Panc1 (cell line): ENCODE results near the gene MUC5B. TPM values are rescaled to one million over a fixed set of nuclear protein-coding genes. Genes with fewer than 3 reads are reported as not detected.

ENCODE experiments used
- ATAC-seq: fragments of 200-7000 bp; cut with Tn5 transposase; 2 replicates; pipeline ENCODE4 v1.9.1; 2020; ENCODE audit warnings: mild to moderate bottlenecking, moderate library complexity
- BruUV-seq: library from RNA; stranded (reverse); fragments of 400-500 nt; replicated peaks from 2 replicates; lab custom pipeline; 2021; lab: Mats Ljungman, UMichigan
- CTCF ChIA-PET: fragments of 300-600 bp; sonication (Branson Sonifier 250); formaldehyde crosslinking; loops from one replicate; lab custom pipeline; 2022; ENCODE audit warnings: antibody characterized with exemption; lab: Charles Lee
- POLR2A ChIA-PET: fragments of 300-600 bp; sonication (Branson Sonifier 250); formaldehyde crosslinking; loops from one replicate; lab custom pipeline; 2022; ENCODE audit warnings: antibody characterized with exemption; lab: Charles Lee
- DNase-seq: peaks from one replicate; pipeline ENCODE4 v3.0.0-alpha.2; 2010; ENCODE audit warnings: low read depth, low spot score
- H3K27ac ChIP-seq: 2 replicates; pipeline ENCODE4 v1.5.1; 2011; ENCODE audit warnings: mild to moderate bottlenecking, low read length, inconsistent platforms
- H3K27me3 ChIP-seq: fragments of 200-500 bp; sonication (Bioruptor generic); 2 replicates; pipeline ENCODE4 v1.6.0; 2014; ENCODE audit warnings: low read length, inconsistent platforms; ENCODE audit not compliant: control insufficient read depth, insufficient read depth
- H3K36me3 ChIP-seq: fragments of 200-500 bp; sonication (Bioruptor generic); 2 replicates; pipeline ENCODE4 v1.5.1; 2014; ENCODE audit warnings: inconsistent platforms, mild to moderate bottlenecking, low read length, moderate library complexity; ENCODE audit not compliant: control insufficient read depth, insufficient read depth
- H3K4me1 ChIP-seq: 2 replicates; pipeline ENCODE4 v1.5.1; 2011; ENCODE audit warnings: inconsistent platforms, mild to moderate bottlenecking, low read length, moderate library complexity; ENCODE audit not compliant: control insufficient read depth, insufficient read depth
- H3K4me3 ChIP-seq, 2 experiments: 2 replicates each; pipeline ENCODE4 v1.5.1; 2011 to 2012; ENCODE audit warnings: low read depth in 2 of 2, low read length in 2 of 2, mild to moderate bottlenecking in 2 of 2, inconsistent platforms in 1 of 2, moderate library complexity in 1 of 2
- H3K9me3 ChIP-seq: fragments of 200-500 bp; sonication (Bioruptor generic); 2 replicates; pipeline ENCODE4 v1.5.1; 2014; ENCODE audit warnings: low read depth, mild to moderate bottlenecking, inconsistent platforms, low read length, moderate library complexity; ENCODE audit not compliant: control insufficient read depth, insufficient read depth
- CTCF ChIP-seq: fragments of 450-650 bp; IDR thresholded peaks from 2 replicates; pipeline ENCODE4 v1.5.1; 2017; ENCODE audit warnings: mild to moderate bottlenecking
- POLR2AphosphoS5 ChIP-seq: IDR thresholded peaks from 2 replicates; pipeline ENCODE4 v1.6.1; 2012; ENCODE audit warnings: mild to moderate bottlenecking, low read depth, low read length, moderate library complexity
- REST ChIP-seq, 2 experiments: IDR thresholded peaks; 2 replicates each; pipeline ENCODE4 v1.6.1; 2011 to 2012; ENCODE audit warnings: low read depth in 2 of 2, control low read depth in 1 of 2, low read length in 1 of 2, mild to moderate bottlenecking in 1 of 2, moderate library complexity in 1 of 2; ENCODE audit not compliant: insufficient read depth in 1 of 2
- SIN3A ChIP-seq: IDR thresholded peaks from 2 replicates; pipeline ENCODE4 v1.6.1; 2012; ENCODE audit warnings: low read depth, mild to moderate bottlenecking, low read length, moderate library complexity, borderline replicate concordance; ENCODE audit not compliant: insufficient read depth
- TCF7L2 ChIP-seq: IDR thresholded peaks from 2 replicates; pipeline ENCODE4 v1.6.1; 2011; ENCODE audit warnings: mild to moderate bottlenecking, low read depth, low read length, inconsistent platforms
- in situ Hi-C: cut with HindIII; loops from 2 replicates; pipeline ENCODE4 v1.10.0; 2016; ENCODE audit warnings: low sequenced_read_pairs, low pct_unique_long_range_greater_than_20kb
- intact Hi-C: fragments of 100-400 bp; cut with micrococcal nuclease; formaldehyde crosslinking; loops from one replicate; pipeline ENCODE4 v1.10.0; 2022; ENCODE audit not compliant: unreplicated experiment
- total RNA-seq: library from RNA; stranded (reverse); gene quantifications from one replicate; pipeline ENCODE4 v1.2.1, GENCODE V29; 2021; ENCODE audit not compliant: unreplicated experiment

Gene MUC5B
- total RNA-seq, 1 experiment from 2014 or later, result 1.2 TPM

GRCh38 chr11:1309498-1310317 is 86.8 kb downstream of the MUC5B start, which contains the start of gene TOLLIP:
TOLLIP (minus strand) TSS chr11:1309632; CDS start chr11:1309498, 134 bp downstream.
- CTCF ChIA-PET, result no interaction called here
- intact Hi-C loops, result loop anchor here (10.0 kb wide), 1 partner anchor 205 kb away; no protein-coding TSS in a partner anchor
- no TSS peak for BruUV-seq

More at GRCh38 chr11:1309498-1310317, 86.8 kb downstream of the MUC5B start, which contains the start of gene TOLLIP:
- Histone ChIP-seq H3K36me3 (no peaks in the 10 kb centered on the region), H3K27me3 (no peaks in the 10 kb centered on the region), H3K27ac (peak within 1 kb of the TSS; percentile 95), H3K9me3 (peaks cover 7% of the 10 kb centered on the region; the same call in 1 of the 2 replicates), H3K4me3 (peak within 1 kb of the TSS; percentile 66 to 76), H3K4me1 (peaks cover 22% of the 10 kb centered on the region)
- in situ Hi-C loops, result no loop called here
- DNase-seq (peak; percentile 64), ATAC-seq (peak; percentile 96)
- POLR2A ChIA-PET, result interaction anchor here (0.7 to 1.1 kb wide), 2 partner anchors 41 to 110 kb away, joined by 3 to 4 read pairs; no protein-coding TSS in a partner anchor
- TF ChIP-seq REST (IDR thresholded peaks at IDR 0.05; ENCODE audit: insufficient read depth in 1 of 2, low read depth in 2 of 2, low read length in 1 of 2) (peak in 1 of 2 experiments; percentile 66; a peak in 2 of 4 replicates), SIN3A (peak; percentile 100; the same call in 1 of the 2 replicates), TCF7L2 (peak; percentile 28; the same call in 1 of the 2 replicates), CTCF (peak; percentile 67; the same call in 1 of the 2 replicates), POLR2AphosphoS5 (peak; percentile 95)
